ENCODE data around the gene NUF2.
"Not testable (repeated sequence)": the region's sequence is repeated elsewhere in the genome, so short reads cannot be mapped to it uniquely, and the experiment has no call there.

NUF2 gene

DNA sequence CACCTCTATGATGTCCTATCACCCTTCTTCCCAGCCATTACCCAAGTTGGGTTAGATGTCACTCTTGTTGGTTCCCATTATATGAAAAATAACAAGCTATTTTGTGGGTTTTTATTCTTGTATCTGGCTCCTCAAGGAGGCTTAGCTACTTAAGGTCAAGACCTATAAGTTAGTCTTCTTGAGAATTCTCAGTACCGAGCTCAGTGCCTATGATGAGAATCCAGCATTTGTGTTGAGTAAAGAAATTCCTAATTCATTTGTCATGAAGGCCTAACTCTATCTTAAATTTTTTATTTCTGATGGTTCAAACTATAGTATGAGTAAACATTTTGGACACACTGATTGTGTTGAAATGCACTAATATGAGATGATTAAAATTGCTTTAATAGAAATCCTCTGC is 15.9 kb downstream of the NUF2 start:
- peak; percentile 17 for DNase-seq

DNA sequence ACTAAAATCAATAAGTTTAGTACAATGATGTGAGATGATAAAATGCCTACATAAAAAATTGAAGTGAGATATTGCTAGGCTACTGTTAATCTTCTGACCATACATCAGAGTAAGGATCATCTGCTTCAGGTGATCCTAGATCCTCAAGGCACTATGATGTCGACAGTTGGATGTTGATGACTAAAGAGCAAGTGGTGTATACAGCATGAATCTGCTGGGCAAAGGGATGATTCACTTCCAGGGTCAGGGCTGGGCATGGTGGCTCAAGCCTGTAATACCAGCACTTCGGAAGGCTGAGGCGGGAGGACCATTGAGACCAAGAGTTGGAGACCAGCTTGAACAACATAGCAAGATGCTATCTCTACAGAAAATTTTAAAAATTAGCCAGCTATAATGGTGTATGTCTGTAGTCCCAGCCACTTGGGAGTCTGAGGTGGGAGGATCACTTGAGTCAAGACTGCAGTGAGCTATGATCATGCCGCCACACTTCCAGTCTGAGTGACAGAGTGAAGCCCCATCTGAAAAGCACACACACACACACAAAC is 24.6 kb downstream of the NUF2 start:
- no peak for DNase-seq

- DNase-seq = no peak
These were observed 25.4 kb downstream of the NUF2 start for GRCh38 chr1:163347106-163347505.

DNA sequence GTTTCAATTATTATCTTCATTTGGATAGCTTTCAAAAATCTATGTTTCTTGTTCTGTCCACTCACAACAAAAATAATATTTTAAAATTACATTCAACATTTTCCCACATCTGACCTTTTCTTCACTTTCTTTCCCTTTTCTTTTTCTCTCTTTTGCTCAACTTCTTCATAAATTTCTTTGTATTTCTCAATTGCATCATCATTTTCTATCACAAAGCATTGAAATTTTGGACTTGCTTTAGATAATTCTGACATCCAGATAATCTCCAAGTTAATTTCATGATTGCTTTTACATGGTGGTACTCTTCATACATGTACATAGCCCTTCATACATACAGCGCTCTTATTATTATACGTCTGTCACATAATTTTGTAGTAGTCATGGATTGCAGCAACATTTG is 30.2 kb downstream of the NUF2 start:
- DNase-seq = no peak

- DNase-seq = peak; percentile 14
These were observed 35.6 kb downstream of the NUF2 start for GRCh38 chr1:163357378-163357777.

DNA sequence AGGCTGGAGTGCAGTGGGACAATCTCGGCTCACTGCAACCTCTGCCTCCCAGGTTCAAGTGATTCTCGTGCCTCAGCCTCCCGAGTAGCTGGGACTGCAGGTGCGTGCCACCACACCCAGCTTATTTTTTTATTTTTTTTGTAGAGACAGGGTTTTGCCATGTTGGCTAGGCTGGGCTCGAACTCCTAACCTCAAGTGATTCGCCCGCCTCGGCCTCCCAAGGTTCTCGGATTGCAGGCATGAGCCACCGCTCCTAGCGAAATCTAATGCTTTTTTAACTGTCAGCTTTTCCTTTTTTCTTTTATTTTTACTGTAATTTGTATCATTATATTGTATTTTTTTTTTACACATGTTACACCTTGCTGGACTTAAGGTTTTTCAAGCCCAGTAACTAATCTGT is 36.4 kb downstream of the NUF2 start:
- not testable (repeated sequence) for DNase-seq

DNA sequence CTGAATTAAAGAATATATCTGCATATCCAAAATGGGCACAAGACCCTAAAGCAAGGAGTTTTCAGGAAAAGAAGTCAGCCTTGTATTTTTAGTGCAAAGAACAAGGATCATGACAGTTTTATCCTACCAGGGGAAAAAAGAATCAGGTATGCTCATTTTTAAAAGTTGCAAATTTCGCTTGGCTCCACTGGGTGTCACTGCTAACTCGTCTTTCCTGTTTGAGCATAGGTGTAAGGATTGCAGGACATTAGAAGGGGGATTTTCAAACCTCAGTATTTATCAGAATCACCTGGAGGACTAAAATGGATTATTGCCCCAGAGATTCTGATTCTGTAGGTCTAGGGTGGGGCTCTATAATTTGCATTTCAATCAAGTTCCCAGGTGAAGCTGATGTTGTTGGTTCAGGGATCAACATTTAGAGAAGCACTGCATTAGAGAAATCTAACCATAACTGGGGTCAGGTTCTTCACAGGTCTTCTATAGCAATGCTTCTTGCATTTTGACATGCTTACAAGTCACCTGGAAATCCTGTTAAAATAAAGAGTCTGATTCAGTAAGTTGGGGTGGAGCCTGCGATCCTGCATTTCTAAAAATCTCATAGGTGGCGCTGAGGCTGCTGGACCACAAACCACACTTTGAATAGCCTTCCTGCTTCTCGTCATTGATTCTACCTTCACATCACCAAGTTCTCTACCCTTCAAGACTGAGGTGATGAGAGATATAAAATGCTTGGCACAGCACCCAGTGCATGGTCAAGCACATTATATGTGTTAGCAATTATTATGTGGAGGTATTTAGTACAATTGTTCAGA is 39.6 kb downstream of the NUF2 start:
- peak; percentile 2 for DNase-seq

- DNase-seq = no peak
These were observed 43.4 kb downstream of the NUF2 start for GRCh38 chr1:163365186-163365585.

DNA sequence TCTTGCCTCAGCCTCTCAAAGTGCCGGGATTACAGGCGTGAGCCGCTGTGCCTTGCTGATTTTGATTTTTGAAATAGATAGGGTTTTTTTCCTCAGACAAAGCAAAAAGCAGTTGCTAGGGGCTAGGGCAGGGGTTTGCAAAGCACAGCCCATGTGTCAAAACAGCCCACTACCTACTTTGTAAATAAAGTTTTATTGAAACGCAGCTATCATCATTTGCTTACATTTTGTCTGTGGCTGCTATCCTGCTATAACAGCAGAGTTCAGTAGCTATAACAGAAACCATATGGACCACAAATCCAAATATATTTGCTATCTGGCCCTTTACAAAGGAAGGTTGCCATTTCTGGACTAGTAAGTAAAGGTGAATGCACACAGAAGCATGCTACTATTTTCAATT is 44.8 kb downstream of the NUF2 start:
- DNase-seq = no peak

DNA sequence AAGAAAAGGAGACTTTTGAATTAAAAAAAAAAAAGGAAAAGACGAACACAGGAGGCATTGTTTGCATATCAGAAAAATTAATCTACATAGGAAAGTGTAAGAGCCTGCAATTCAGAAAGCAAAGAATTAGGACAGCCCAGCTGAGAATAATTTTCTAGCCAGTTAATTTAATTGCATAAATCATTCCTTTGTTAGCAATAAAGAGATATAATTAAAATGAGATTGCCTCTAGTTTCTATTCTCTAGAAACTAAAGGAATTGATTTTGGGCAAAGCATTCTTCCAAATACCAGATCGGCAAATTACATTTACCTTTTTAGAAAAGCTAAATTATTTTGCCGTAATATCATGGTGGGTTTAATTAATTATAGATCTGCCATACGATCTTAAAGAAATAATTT is 46.0 kb downstream of the NUF2 start:
- DNase-seq = no peak

- no peak for DNase-seq
These were observed 50.8 kb downstream of the NUF2 start for GRCh38 chr1:163372576-163372975.

GRCh38 chr1:163378554-163378953 is 56.8 kb downstream of the NUF2 start:
- no peak for DNase-seq

GRCh38 chr1:163379801-163380200 is 58.0 kb downstream of the NUF2 start:
- no peak for DNase-seq

- no peak for DNase-seq
These were observed 59.9 kb downstream of the NUF2 start for GRCh38 chr1:163381487-163382184.

- DNase-seq = no peak
These were observed 60.6 kb downstream of the NUF2 start for GRCh38 chr1:163382395-163382794.

DNA sequence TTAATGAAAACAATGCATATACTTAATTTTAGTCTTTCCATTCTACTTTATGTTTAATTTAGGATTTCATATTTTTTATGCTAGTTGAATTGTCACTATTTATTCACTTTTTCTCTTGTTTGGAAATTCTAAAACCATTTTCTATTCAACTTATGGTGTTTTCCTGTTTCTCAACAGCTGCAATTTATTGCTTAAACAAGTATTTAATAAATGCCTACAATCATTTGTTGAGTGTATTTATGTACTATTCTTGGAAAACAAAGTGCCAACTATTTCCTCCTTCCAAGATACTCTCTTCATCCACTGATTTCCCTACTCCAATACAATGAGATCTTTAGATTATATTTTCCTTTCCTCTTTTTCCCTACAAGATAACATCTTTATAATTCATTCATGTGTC is 65.4 kb downstream of the NUF2 start:
- DNase-seq = no peak

DNA sequence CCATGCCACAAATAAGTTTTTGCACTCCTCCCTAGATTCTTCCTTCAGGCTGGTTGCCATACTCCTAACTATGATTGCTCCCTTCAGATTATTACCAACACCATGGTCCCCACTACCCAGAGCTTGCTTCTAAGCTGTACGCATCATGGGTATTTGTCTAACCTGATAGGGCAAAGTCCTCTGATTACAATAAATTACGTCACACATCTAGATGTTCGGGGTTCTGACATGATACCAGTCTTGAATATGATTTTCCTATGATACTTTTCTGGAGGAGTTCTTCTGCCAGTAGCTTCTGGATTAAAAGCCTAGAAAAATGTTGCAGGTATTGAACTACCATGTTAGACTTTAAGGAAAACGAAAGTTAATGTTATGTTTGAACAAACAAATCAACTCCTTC is 67.2 kb downstream of the NUF2 start:
- DNase-seq = no peak

GRCh38 chr1:163395790-163396189 is 74.0 kb downstream of the NUF2 start:
- peak; percentile 6 for DNase-seq

DNA sequence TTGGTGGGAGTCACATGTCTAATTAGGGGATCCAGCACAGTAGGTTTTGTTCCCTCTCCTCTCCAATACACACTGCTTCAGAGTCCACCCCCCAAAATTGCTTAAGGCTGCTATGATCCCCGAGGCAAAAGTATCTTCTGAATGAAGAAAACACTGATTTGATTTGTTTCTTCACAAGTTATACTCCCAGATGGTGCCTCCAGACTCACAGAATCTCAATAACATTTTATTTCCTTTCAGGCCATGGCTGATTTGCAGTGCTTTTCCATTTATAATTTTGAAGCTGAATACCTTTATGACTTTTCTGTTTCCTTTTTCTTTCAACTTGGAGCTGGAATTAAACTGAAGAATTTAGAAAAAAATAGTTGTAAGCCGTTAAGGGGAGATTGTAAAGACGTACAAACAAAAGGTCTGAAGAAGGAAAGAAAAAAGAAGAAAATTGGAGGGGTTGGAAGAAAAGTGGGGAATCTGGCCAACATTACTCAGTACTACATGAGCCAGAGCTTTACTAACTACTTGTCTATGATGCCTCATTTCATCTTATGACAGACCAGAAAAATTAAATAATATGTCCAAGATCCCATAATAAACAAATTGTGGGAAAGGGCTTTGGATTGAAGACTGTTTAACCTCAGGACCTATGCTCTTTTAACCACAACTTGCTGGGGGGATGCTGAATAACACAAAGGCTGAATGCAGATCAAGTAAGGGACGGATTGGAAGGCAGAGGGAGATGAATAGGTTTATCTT is 75.9 kb downstream of the NUF2 start:
- DNase-seq = no peak

DNA sequence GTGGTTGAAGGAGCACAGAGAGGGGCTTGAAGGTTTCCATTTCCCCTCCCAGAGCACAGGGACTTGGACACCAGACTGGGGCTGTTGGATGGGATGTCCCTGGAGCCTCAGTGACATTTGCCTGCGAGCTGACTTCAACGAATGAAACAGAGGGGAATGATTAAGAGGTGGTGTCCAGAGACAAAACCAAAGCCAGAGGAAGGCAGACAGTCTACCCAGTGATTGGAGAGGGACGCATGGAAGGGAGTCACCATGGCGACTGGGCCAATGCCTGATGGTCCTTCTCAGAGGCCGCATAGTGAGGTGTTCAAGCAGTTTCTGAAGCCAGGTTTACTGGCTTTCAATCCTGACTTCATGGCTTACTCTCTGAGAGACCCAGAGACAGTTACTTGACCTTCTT is 77.2 kb downstream of the NUF2 start:
- DNase-seq = no peak

DNA sequence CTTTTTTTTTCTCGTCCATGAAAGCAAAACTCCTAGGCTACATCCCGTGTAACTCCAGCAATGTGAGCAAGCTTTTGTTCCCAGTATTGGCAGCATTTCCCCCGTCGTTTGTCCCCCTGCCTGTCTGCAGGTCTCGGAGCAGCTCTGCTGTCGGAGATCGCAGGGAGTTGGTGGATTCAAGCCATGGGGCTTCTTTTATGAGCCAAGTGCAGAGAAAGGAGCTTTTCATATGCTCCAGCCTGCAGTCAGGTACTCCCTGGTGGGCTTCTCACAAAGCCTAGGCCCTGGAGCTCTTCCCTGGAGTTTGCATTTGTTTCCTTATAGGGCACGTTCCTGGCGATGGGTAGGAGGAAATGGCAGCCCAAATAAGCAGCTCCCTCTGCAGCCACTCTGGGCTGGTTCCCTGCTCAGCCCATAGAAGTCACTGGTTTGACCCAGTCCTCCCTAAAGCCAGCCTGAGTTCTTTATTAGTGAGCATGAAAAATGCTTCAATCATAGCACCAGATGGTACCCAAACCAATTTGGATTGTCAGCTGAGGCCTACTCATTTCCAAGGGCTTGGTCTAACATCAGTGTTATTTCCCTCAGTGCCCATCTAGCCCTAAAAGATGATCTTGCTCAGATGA is 78.3 kb downstream of the NUF2 start:
- no peak for DNase-seq

GRCh38 chr1:163401211-163401610 is 79.5 kb downstream of the NUF2 start:
- DNase-seq = no peak
